Heart left ventricle (tissue), 13 donors: ENCODE data around the gene CLEC12A.

Experiments
- CTCF ChIP-seq, 12 donors: fragments of 200-600 bp; sonication (generic) in 4 of 12; IDR thresholded peaks; one replicate each; pipeline versions ENCODE4 v1.5.0 to v1.8.0; 2018 to 2022; ENCODE audit warnings: antibody characterized with exemption in 12 of 12, mild to moderate bottlenecking in 5 of 12
- POLR2A ChIP-seq, 2 donors: fragments of 450-650 bp; IDR thresholded peaks; one replicate each; pipeline ENCODE4 v1.6.1; 2017; ENCODE audit warnings: antibody characterized with exemption in 2 of 2, mild to moderate bottlenecking in 2 of 2, moderate library complexity in 2 of 2
- donor health status: ischemic (EF 13 %, LVEDD 7.1; RV severe dilation, severe dysfunction).
- donor health status: DM: no; HTN: yes; CAD: no.
- donor health status: DM: no; HTN: no; CAD: no.
- donor health status: ischemic (EF 25% LVEDD 6.9; RV normal size, moderate dysfunction).
- donor health status: ischemic (EF 25% LVEDD 5.7; RV mildly dilated, moderate dysfunction).
- donor health status: ischemic (EF 35%, LVEDD 5.7; RV mildly dilated, moderate dysfunction).
- donor health status: nonischemic (EF 11% LVEDD 7.7; RV severe dilation, severe dysfunction).
- donor health status: DM: yes; HTN: yes; CAD: no.
- donor health status: PGD.
- donor health status: ischemic (EF 29% LVEDD 5.4; RV normal size, mild dysfunction).
- donor health status: nonischemic (EF 23%, LVEDD 6.1; RV moderate dilation, normal function).

- TF ChIP-seq CTCF (IDR thresholded peaks at IDR 0.05) (no peak), POLR2A (IDR thresholded peaks at IDR 0.05) (no peak)
These were observed 56.1 kb downstream of the CLEC12A start for GRCh38 chr12:10027311-10027710.
